MM.1S (cell line): ENCODE results near the gene HOXC9.

Source experiments
- DNase-seq: peaks from one replicate; pipeline ENCODE4 v3.0.0-alpha.2; 2015
- H2AFZ ChIP-seq: fragments of 300-600 bp; sonication (generic); 2 replicates; pipeline ENCODE4 v1.6.0; 2016; ENCODE audit warnings: antibody characterized with exemption, low read length
- H3F3A ChIP-seq: fragments of 300-600 bp; sonication (generic); 2 replicates; pipeline ENCODE4 v1.6.1; 2016; ENCODE audit warnings: mild to moderate bottlenecking, antibody characterized with exemption, low read length, moderate library complexity, mixed read lengths; ENCODE audit not compliant: insufficient read depth
- H3K27ac ChIP-seq: fragments of 300-600 bp; sonication (generic); 2 replicates; pipeline ENCODE4 v1.5.1; 2016; ENCODE audit warnings: mild to moderate bottlenecking, low read length
- H3K27me3 ChIP-seq: fragments of 300-600 bp; sonication (generic); replicated peaks from 2 replicates; pipeline ENCODE4 v1.6.0; 2016; ENCODE audit warnings: low read length; ENCODE audit not compliant: insufficient read depth
- H3K36me3 ChIP-seq: fragments of 300-600 bp; sonication (generic); replicated peaks from 2 replicates; pipeline ENCODE4 v1.6.1; 2016; ENCODE audit warnings: mild to moderate bottlenecking, low read length, mixed read lengths; ENCODE audit not compliant: insufficient read depth
- H3K4me1 ChIP-seq: fragments of 300-600 bp; sonication (generic); 2 replicates; pipeline ENCODE4 v1.6.1; 2016; ENCODE audit warnings: low read length, mixed read lengths
- H3K4me2 ChIP-seq: fragments of 300-600 bp; sonication (generic); 2 replicates; pipeline ENCODE4 v1.6.0; 2016; ENCODE audit warnings: low read depth, low read length
- H3K4me3 ChIP-seq: fragments of 300-600 bp; sonication (generic); 2 replicates; pipeline ENCODE4 v1.5.1; 2016; ENCODE audit warnings: low read length, mixed read lengths
- H3K79me2 ChIP-seq: fragments of 300-600 bp; sonication (generic); 2 replicates; pipeline ENCODE4 v1.6.1; 2016; ENCODE audit warnings: mixed run types, low read length, mixed read lengths
- H3K9ac ChIP-seq: fragments of 300-600 bp; sonication (generic); 2 replicates; pipeline ENCODE4 v1.6.1; 2016; ENCODE audit warnings: low read length, mixed read lengths
- H3K9me2 ChIP-seq: fragments of 300-600 bp; sonication (generic); replicated peaks from 2 replicates; pipeline ENCODE4 v1.6.1; 2016; ENCODE audit warnings: mild to moderate bottlenecking, low read length, mixed read lengths; ENCODE audit not compliant: insufficient read depth
- H3K9me3 ChIP-seq: fragments of 300-600 bp; sonication (generic); replicated peaks from 2 replicates; pipeline ENCODE4 v1.6.1; 2016; ENCODE audit warnings: mild to moderate bottlenecking, low read length, mixed read lengths; ENCODE audit not compliant: insufficient read depth
- H4K20me1 ChIP-seq: fragments of 300-600 bp; sonication (generic); 2 replicates; pipeline ENCODE4 v1.6.1; 2016; ENCODE audit warnings: mild to moderate bottlenecking, low read length, moderate library complexity, mixed read lengths; ENCODE audit not compliant: insufficient read depth
- CTCF ChIP-seq: fragments of 300-600 bp; sonication (generic); IDR thresholded peaks from 2 replicates; pipeline ENCODE4 v1.5.1; 2016; ENCODE audit warnings: antibody characterized with exemption, low read length, mixed read lengths
- EZH2 ChIP-seq: fragments of 300-600 bp; sonication (generic); optimal IDR thresholded peaks from 2 replicates; pipeline ENCODE3; 2017; ENCODE audit warnings: low read depth, mild to moderate bottlenecking, antibody characterized with exemption, low read length, mixed read lengths
- EZH2phosphoT487 ChIP-seq: fragments of 300-600 bp; sonication (generic); IDR thresholded peaks from 2 replicates; pipeline ENCODE4 v1.6.1; 2018; ENCODE audit warnings: antibody characterized with exemption, low read length

Gene HOXC9

GRCh38 chr12:54014377-54015017 lies 14.5 kb downstream of the HOXC9 start:
- no peak for TF ChIP-seq EZH2phosphoT487
- no peak for TF ChIP-seq CTCF
- TF ChIP-seq EZH2, result no peak
- Histone ChIP-seq H3K9me3 (no peaks in the 10 kb centered on the region), H3K4me3 (no peak overlapping the region), H3K36me3 (no peaks in the 10 kb centered on the region), H3K27ac (no peak overlapping the region), H3K9me2 (no peaks in the 10 kb centered on the region), H2AFZ (no peak overlapping the region), H3K4me2 (no peak overlapping the region), H3F3A (no peaks in the 10 kb centered on the region), H3K4me1 (no peaks in the 10 kb centered on the region), H3K27me3 (peaks cover 84% of the 10 kb centered on the region), H3K79me2 (no peaks in the 10 kb centered on the region), H3K9ac (no peak overlapping the region), H4K20me1 (no peaks in the 10 kb centered on the region)
- no peak for DNase-seq

DNA sequence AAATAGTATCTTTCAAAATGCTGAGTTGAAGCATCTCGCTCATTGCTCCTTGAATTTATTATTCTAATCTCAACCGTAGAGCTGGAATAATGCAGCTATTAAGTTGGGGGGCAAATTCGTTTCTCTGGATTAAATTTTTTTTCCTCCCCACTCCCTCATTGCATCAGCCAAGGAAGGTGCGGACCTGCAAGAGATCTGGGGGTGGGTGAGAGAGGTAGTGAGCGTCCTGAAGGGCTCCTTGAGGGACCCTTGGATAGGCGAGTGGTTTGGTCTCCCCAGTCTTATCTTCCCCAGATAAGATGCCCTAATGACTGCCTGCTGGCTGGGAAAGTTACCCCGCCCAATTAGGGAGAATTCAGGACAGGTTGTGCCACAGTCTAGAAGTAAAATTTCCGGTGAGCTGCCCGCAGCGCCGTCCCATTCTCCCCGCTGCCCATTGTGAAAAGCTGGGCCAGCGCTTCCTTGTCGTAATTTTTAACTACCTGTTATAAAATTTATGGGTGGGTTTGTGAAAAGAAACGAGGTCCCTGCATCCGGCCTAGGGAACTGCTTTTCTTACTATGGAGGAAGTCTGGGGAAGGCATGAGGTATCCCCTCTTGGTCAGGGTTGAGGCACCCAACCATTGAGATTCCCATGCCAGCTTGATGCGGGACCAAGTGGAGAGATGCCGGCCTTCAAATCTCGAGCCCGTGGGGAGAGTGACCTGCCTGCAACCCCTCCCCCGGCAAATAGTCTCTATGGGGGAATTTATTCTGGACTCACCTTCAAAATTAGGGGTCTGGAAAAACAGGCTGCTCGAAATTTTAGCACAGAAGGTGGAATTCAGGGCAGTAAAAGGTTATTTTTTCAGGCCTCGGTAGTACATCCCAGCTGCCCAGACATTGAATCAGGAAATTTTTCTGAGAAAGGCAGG lies 15.3 kb downstream of the HOXC9 start:
- Histone ChIP-seq H3K79me2 (no peaks in the 10 kb centered on the region), H3F3A (no peaks in the 10 kb centered on the region), H2AFZ (no peak overlapping the region), H3K36me3 (no peaks in the 10 kb centered on the region), H3K4me1 (no peaks in the 10 kb centered on the region), H3K9ac (no peak overlapping the region), H3K9me2 (no peaks in the 10 kb centered on the region), H3K4me3 (no peak overlapping the region), H3K27me3 (peaks cover 83% of the 10 kb centered on the region), H3K9me3 (no peaks in the 10 kb centered on the region), H3K4me2 (no peak overlapping the region), H4K20me1 (no peaks in the 10 kb centered on the region), H3K27ac (no peak overlapping the region)
- TF ChIP-seq CTCF (no peak), EZH2 (peak; percentile 84)
- no peak for DNase-seq

DNA sequence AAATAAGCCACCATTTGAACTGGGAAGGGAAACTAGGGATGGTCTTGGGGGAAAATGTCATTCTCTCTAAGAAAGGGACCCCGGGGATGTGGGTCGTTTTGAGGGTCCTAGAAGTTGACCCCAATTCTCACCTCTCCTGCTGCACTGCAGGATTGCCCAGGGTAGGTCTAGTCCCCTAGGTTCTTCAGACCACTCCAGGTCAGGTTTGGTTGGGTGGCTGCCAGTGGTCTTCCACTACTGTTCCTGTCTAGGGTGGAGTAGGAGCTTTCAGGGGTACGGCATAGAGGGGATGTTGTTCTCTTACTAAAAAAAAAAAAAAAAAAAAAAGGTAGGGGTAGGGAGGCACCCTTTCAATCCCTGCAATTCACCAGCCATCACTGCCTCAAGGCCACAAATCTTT lies 16.1 kb downstream of the HOXC9 start:
- H3F3A ChIP-seq, result no peaks in the 10 kb centered on the region
- no peak overlapping the region for H3K4me3 ChIP-seq
- H3K4me2 ChIP-seq, result no peak overlapping the region
- H4K20me1 ChIP-seq, result no peaks in the 10 kb centered on the region
- H3K9me3 ChIP-seq, result no peaks in the 10 kb centered on the region
- H3K27me3 ChIP-seq, result peaks cover 83% of the 10 kb centered on the region
- H3K27ac ChIP-seq, result no peak overlapping the region
- H2AFZ ChIP-seq, result no peak overlapping the region
- TF ChIP-seq EZH2 (no peak), CTCF (no peak), EZH2phosphoT487 (no peak)
- no peaks in the 10 kb centered on the region for H3K9me2 ChIP-seq
- no peaks in the 10 kb centered on the region for H3K36me3 ChIP-seq
- no peaks in the 10 kb centered on the region for H3K79me2 ChIP-seq
- no peak overlapping the region for H3K9ac ChIP-seq
- no peaks in the 10 kb centered on the region for H3K4me1 ChIP-seq
- DNase-seq, result no peak
